K562 (cell line): Measurements from ENCODE around the gene OR2S2. TPM values are rescaled to one million over a fixed set of nuclear protein-coding genes. Genes with fewer than 3 reads are reported as not detected.

Experiments
- ARID1B ChIP-seq: fragments of 450-650 bp; IDR thresholded peaks from 2 replicates; pipeline ENCODE4 v1.6.1; 2016; ENCODE audit warnings: antibody characterized with exemption, mild to moderate bottlenecking, inconsistent platforms
- E2F4 ChIP-seq: sonication (generic); formaldehyde crosslinking; IDR thresholded peaks from 2 replicates; pipeline ENCODE4 v1.8.0; 2022; ENCODE audit warnings: mild to moderate bottlenecking, low read depth, missing genetic modification reagents
- ETV1 ChIP-seq: fragments of 450-650 bp; conservative IDR thresholded peaks from 2 replicates; pipeline ENCODE4 v1.6.1; 2016; ENCODE audit warnings: missing genetic modification characterization, control low read depth, low read depth, missing compliant biosample characterization
- FUS ChIP-seq: fragments of 200-400 bp; formaldehyde crosslinking; optimal IDR thresholded peaks from 2 replicates; pipeline ENCODE3; 2017; ENCODE audit warnings: low read depth, low read length
- KAT7 ChIP-seq: sonication (generic); formaldehyde crosslinking; IDR thresholded peaks from 2 replicates; pipeline ENCODE4 v1.8.0; 2022; ENCODE audit warnings: missing genetic modification reagents, mild to moderate bottlenecking, borderline replicate concordance
- MTA3 ChIP-seq: fragments of 450-650 bp; formaldehyde crosslinking; IDR thresholded peaks from 2 replicates; pipeline ENCODE4 v1.6.1; 2017; ENCODE audit warnings: mild to moderate bottlenecking, borderline replicate concordance
- RFX5 ChIP-seq: IDR thresholded peaks from 2 replicates; pipeline ENCODE4 v1.6.1; 2011; ENCODE audit warnings: low read depth, mild to moderate bottlenecking, improper control_type of control experiment, low read length
- TCF7 ChIP-seq: sonication (generic); IDR thresholded peaks from 2 replicates; pipeline ENCODE4 v1.6.1; 2016; ENCODE audit warnings: antibody characterized with exemption, borderline replicate concordance
- TEAD2 ChIP-seq: fragments of 450-650 bp; IDR thresholded peaks from 2 replicates; pipeline ENCODE4 v1.6.1; 2016; ENCODE audit warnings: missing genetic modification characterization, control low read depth, missing compliant biosample characterization
- THAP12 ChIP-seq: fragments of 250-450 bp; sonication (Bioruptor Pico); IDR thresholded peaks from 2 replicates; pipeline ENCODE4 v1.9.0; 2021; ENCODE audit warnings: mild to moderate bottlenecking, inconsistent platforms
- THAP7 ChIP-seq: fragments of 250-450 bp; sonication (Bioruptor Pico); IDR thresholded peaks from 2 replicates; pipeline ENCODE4 v1.5.0; 2021
- ZFP36 ChIP-seq: fragments of 150-350 bp; IDR thresholded peaks from 2 replicates; pipeline ENCODE4 v1.6.1; 2018; ENCODE audit warnings: low read length, low read depth; ENCODE audit not compliant: partially characterized antibody
- ZHX1 ChIP-seq: fragments of 150-350 bp; conservative IDR thresholded peaks from 2 replicates; pipeline ENCODE4 v1.6.1; 2014; ENCODE audit warnings: low read length
- ZNF124 ChIP-seq: sonication (generic); formaldehyde crosslinking; IDR thresholded peaks from 2 replicates; pipeline ENCODE4 v1.8.1; 2022; ENCODE audit warnings: missing genetic modification reagents
- ZNF253 ChIP-seq: fragments of 250-450 bp; sonication (Bioruptor Pico); conservative IDR thresholded peaks from 2 replicates; pipeline ENCODE4 v1.6.1; 2021; ENCODE audit warnings: mild to moderate bottlenecking
- polyA plus RNA-seq, 8 experiments: library from polyadenylated mRNA; depleted of rRNA in 4 of 8; stranded (reverse) in 5 of 8; unstranded in 3 of 8; fragments of >200 nt; fragmentation: Nextera tagmentation in 2 of 8; fragmentation: Illumina TruSeq in 1 of 8; extraction: Ambion mirVana in 2 of 8; extraction: Trizol in 1 of 8; gene quantifications; 2 replicates each; pipeline versions ENCODE4 v1.2.1 to v1.2.3, GENCODE V29; 2011 to 2014; ENCODE audit warnings: inconsistent platforms in 1 of 8, missing spikeins in 1 of 8
- total RNA-seq, 7 experiments: library from RNA; depleted of rRNA in 6 of 7; stranded (reverse); fragments of >200 nt in 6 of 7; fragmentation: Illumina TruSeq in 2 of 7; extraction: Trizol in 2 of 7; gene quantifications; 2 replicates each; pipeline versions ENCODE4 v1.2.1 to v1.2.3, GENCODE V29; 2011 to 2021; ENCODE audit warnings: low replicate concordance in 1 of 7
- TF ChIP-seq, protein P1 (sequence below), 2 experiments: IDR thresholded peaks; 2 replicates each; pipeline ENCODE4 v1.6.1; 2012; ENCODE audit warnings: improper control_type of control experiment in 2 of 2, low read depth in 2 of 2, low read length in 2 of 2, borderline replicate concordance in 1 of 2
- TF ChIP-seq, protein P2 (sequence below): fragments of 250-450 bp; sonication (Bioruptor Pico); IDR thresholded peaks from 2 replicates; pipeline ENCODE4 v1.5.0; 2020; ENCODE audit warnings: mild to moderate bottlenecking

OR2S2 gene
- total and polyA plus RNA-seq, 9 of the 15 experiments (the other 6 are each of a cell fraction or from before 2014, with no cell fraction given) = not detected

DNA sequence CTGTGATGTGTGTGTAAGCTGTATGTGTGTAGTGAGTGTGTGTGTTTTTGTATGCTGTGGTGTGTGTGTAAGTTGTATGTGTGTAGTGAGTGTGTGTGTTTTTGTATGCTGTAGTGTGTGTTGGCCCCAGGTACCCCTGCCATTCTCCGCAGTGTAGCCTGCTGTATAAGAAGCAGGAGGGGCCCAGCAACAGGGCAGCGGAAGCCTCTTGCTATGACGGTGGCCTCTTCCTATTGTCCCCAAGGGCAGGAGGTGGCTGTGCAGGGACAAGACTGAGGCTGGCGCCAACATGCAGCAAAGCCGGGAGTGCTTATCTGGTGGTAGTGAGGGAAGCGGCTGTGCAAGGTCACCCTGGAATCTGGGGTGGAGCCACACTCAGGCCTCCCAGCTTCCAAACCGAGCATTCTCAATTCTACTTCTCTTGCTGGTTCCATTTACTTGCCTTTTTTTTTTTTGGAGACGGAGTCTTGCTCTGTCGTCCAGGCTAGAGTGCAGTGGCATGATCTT lies 43.6 kb downstream of the OR2S2 start (continued):
- TF ChIP-seq, protein P1, sequence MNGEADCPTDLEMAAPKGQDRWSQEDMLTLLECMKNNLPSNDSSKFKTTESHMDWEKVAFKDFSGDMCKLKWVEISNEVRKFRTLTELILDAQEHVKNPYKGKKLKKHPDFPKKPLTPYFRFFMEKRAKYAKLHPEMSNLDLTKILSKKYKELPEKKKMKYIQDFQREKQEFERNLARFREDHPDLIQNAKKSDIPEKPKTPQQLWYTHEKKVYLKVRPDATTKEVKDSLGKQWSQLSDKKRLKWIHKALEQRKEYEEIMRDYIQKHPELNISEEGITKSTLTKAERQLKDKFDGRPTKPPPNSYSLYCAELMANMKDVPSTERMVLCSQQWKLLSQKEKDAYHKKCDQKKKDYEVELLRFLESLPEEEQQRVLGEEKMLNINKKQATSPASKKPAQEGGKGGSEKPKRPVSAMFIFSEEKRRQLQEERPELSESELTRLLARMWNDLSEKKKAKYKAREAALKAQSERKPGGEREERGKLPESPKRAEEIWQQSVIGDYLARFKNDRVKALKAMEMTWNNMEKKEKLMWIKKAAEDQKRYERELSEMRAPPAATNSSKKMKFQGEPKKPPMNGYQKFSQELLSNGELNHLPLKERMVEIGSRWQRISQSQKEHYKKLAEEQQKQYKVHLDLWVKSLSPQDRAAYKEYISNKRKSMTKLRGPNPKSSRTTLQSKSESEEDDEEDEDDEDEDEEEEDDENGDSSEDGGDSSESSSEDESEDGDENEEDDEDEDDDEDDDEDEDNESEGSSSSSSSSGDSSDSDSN (IDR thresholded peaks at IDR 0.05; ENCODE audit: borderline replicate concordance in 1 of 2, low read depth in 2 of 2, low read length in 2 of 2) = 0 out of 4 replicates have a peak, but pooled peaks of 1 of the 2 experiments have one; percentile 60
- TF ChIP-seq ZFP36 = peak; percentile 28
- TF ChIP-seq MTA3 = peak; percentile 50; the same call in 1 of the 2 replicates
- TF ChIP-seq ZNF253 (CRISPR knock-in tag) = no peak
- TF ChIP-seq RFX5 = no peak
- TF ChIP-seq ETV1 = peak; percentile 85
- TF ChIP-seq ZHX1 = no peak
- TF ChIP-seq TEAD2 (tag) = peak; percentile 44; the same call in 1 of the 2 replicates
- TF ChIP-seq E2F4 (CRISPR knock-in tag) = 0 out of 2 replicates have a peak, but pooled peaks have one; percentile 9
- TF ChIP-seq THAP7 (CRISPR knock-in tag) = no peak
- TF ChIP-seq FUS = no peak
- no peak for TF ChIP-seq KAT7 (CRISPR knock-in tag)
- TF ChIP-seq, protein P2, sequence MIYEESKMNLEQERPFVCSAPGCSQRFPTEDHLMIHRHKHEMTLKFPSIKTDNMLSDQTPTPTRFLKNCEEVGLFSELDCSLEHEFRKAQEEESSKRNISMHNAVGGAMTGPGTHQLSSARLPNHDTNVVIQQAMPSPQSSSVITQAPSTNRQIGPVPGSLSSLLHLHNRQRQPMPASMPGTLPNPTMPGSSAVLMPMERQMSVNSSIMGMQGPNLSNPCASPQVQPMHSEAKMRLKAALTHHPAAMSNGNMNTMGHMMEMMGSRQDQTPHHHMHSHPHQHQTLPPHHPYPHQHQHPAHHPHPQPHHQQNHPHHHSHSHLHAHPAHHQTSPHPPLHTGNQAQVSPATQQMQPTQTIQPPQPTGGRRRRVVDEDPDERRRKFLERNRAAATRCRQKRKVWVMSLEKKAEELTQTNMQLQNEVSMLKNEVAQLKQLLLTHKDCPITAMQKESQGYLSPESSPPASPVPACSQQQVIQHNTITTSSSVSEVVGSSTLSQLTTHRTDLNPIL (CRISPR knock-in tag) = no peak
- TF ChIP-seq ZNF124 (CRISPR knock-in tag) = no peak
- TF ChIP-seq TCF7 = no peak
- no peak for TF ChIP-seq THAP12 (CRISPR knock-in tag)
- peak; percentile 72 for TF ChIP-seq ARID1B
